GM12873 (cell line): ENCODE results near the gene KLHL40.

ENCODE experiments used
- TF ChIP-seq, protein P1 (sequence below): IDR thresholded peaks from 2 replicates; pipeline ENCODE4 v1.5.1; 2012; ENCODE audit warnings: low read depth, mild to moderate bottlenecking, moderate library complexity, low read length, control low read depth; ENCODE audit not compliant: insufficient read depth; ENCODE audit errors: missing control alignments

The KLHL40 gene

GRCh38 chr3:42710323-42711021 is 25.1 kb downstream of the KLHL40 start:
- TF ChIP-seq, protein P1, sequence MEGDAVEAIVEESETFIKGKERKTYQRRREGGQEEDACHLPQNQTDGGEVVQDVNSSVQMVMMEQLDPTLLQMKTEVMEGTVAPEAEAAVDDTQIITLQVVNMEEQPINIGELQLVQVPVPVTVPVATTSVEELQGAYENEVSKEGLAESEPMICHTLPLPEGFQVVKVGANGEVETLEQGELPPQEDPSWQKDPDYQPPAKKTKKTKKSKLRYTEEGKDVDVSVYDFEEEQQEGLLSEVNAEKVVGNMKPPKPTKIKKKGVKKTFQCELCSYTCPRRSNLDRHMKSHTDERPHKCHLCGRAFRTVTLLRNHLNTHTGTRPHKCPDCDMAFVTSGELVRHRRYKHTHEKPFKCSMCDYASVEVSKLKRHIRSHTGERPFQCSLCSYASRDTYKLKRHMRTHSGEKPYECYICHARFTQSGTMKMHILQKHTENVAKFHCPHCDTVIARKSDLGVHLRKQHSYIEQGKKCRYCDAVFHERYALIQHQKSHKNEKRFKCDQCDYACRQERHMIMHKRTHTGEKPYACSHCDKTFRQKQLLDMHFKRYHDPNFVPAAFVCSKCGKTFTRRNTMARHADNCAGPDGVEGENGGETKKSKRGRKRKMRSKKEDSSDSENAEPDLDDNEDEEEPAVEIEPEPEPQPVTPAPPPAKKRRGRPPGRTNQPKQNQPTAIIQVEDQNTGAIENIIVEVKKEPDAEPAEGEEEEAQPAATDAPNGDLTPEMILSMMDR: no peak

DNA sequence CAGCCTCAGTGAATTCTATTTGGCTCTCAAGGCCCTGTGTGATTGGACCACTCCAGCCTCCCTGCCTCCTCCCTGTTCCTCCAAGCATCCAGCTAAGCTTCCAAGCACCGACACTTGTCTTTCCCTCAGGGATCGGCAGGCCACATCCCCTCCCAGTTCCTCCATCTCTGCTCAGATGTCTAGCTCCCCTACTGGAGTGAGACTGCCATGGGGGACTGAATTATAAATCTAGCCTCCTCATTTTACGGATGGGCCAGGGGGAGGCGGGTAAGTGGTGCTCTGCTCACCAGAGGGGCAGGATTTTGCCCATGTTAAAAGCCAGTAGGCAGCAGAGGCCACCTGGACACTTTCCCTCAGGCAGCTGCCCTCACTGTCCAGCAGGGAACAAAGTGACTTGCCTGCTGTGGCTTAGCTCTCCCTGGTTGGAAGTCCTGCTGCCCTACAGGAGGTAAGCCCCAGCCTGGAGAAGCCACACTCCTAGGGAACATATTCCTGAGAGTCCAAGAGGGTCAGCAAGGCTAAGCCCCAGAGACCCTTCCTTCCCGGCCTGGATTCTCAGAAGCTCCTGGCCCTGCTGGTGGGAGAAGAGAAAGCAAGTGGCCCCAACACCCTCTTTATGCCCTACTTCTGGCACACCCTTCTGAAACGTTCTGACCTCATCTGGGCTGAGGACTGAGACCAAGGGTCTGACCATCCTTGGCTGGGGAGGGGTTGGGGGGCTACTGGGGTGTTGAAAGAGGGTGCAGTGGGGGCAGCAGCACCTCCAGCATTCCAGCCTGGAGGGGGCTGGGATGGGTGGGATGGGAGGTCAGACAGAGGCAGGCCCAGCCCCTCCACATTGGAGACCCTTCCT is 26.4 kb downstream of the KLHL40 start:
- TF ChIP-seq, protein P1: no peak

DNA sequence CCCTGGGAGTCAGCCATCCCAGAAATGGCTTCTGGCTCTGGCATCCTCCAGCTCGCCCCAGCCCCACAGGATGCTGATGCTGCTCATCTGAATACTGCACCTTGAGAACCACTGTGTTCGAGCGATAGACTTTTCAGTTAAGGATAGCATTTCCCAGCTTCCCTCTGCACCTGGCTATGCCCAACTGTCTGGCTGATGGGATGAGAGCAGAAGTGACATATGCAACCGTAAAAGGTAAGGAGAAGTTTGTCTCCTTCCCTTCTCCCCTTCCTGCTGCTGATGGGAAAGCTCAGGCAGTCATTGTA is 27.0 kb downstream of the KLHL40 start:
- TF ChIP-seq, protein P1: no peak

GRCh38 chr3:42712688-42713372 is 27.5 kb downstream of the KLHL40 start:
- TF ChIP-seq, protein P1: no peak

GRCh38 chr3:42713747-42714146 is 28.4 kb downstream of the KLHL40 start:
- TF ChIP-seq, protein P1: no peak

DNA sequence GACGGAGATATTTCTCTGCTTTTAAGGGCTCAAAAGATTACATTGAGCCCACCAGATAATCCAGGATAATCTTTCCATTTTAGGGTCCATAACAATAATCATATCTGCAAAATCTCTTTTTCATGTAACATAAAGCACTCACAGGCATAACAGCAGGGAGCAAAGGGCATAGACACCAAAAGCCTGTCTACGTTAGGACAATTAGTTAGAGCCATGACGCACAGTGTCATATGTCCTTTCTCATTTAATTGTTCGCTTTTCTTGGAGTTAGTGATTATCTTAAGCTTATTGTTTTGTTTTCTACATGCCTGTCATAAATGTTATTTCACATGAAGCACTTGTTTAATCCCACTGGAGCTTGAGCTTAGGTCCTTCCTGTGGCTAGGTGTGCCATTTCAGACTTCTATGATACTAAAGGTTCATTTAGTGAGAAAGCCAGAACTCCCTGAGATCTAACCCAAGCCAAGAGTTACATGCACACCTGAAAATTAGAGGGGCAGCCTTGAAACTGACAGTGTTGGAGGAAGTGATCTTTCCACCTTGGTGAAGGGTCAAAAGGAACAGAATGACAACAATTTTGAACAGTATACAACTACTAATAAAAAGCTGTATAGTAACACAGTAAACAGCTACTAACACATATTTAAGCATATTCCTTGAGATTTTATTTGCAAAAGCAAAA is 29.0 kb downstream of the KLHL40 start:
- TF ChIP-seq, protein P1: no peak
